GM12892 (cell line): ENCODE measurements around the gene PEAK1.

Experiments used
- POLR2A ChIP-seq: IDR thresholded peaks from 2 replicates; pipeline ENCODE4 v1.6.1; 2011; ENCODE audit warnings: low read depth, low read length, control low read depth
- POLR2AphosphoS5 ChIP-seq: IDR thresholded peaks from 2 replicates; pipeline ENCODE4 v1.6.1; 2011; ENCODE audit warnings: low read depth, low read length, control low read depth
- TAF1 ChIP-seq: IDR thresholded peaks from 2 replicates; pipeline ENCODE4 v1.6.1; 2011; ENCODE audit warnings: low read depth, mild to moderate bottlenecking, control low read depth, low read length, borderline replicate concordance

GRCh38 chr15:77456746-77457145 is 36.8 kb upstream of the PEAK1 start:
- TF ChIP-seq POLR2AphosphoS5 (no peak), POLR2A (no peak), TAF1 (no peak)
